CD4-positive, alpha-beta memory T cell (primary cell): Measurements from ENCODE around the gene CBL. TPM values are rescaled to one million over a fixed set of nuclear protein-coding genes. Genes with fewer than 3 reads are reported as not detected.
A peak's percentile ranks its signal among the peaks of the same experiment; 100 is the strongest.

Source experiments
- CTCF ChIA-PET: fragments of 350-600 bp; sonication (Branson Sonifier 250); formaldehyde crosslinking; loops from one replicate; lab custom pipeline; 2021; ENCODE audit warnings: inconsistent platforms; ENCODE audit not compliant: partially characterized antibody; lab: Charles Lee
- POLR2A ChIA-PET: fragments of 350-600 bp; sonication (Branson Sonifier 250); formaldehyde crosslinking; loops from one replicate; lab custom pipeline; 2021; ENCODE audit not compliant: partially characterized antibody; lab: Charles Lee
- DNase-seq, 5 donors: peaks; one replicate each; pipeline versions ENCODE4 v3.0.0 to v3.0.0-alpha.2; 2020 to 2022; ENCODE audit warnings: mixed read lengths in 1 of 5
- H3K27ac ChIP-seq: one replicate; pipeline ENCODE4 v1.7.0; 2013; ENCODE audit warnings: low read depth, low read length
- H3K27me3 ChIP-seq: 2 replicates; pipeline ENCODE4 v1.7.0; 2013; ENCODE audit warnings: mild to moderate bottlenecking, low read length, moderate library complexity; ENCODE audit not compliant: insufficient read depth
- H3K36me3 ChIP-seq: 2 replicates; pipeline ENCODE4 v1.7.0; 2013; ENCODE audit warnings: mild to moderate bottlenecking, low read length, moderate library complexity; ENCODE audit not compliant: insufficient read depth
- H3K4me1 ChIP-seq: 2 replicates; pipeline ENCODE4 v1.7.0; 2013; ENCODE audit warnings: mild to moderate bottlenecking, low read length, moderate library complexity; ENCODE audit not compliant: insufficient read depth
- H3K4me3 ChIP-seq, 2 donors: one replicate each; pipeline ENCODE4 v1.7.0; 2013; ENCODE audit warnings: low read length in 2 of 2, mild to moderate bottlenecking in 1 of 2
- H3K9me3 ChIP-seq, 2 donors: one replicate each; pipeline ENCODE4 v1.7.0; 2013; ENCODE audit warnings: low read length in 2 of 2, control low read depth in 1 of 2; ENCODE audit not compliant: control insufficient read depth in 1 of 2
- H3K27ac Mint-ChIP-seq, 7 donors: one replicate each; pipeline ENCODE4 v1.8.0; 2020 to 2021; ENCODE audit warnings: mixed read lengths in 7 of 7, mild to moderate bottlenecking in 6 of 7, inconsistent platforms in 3 of 7, moderate library complexity in 3 of 7
- H3K27me3 Mint-ChIP-seq, 2 donors: one replicate each; pipeline ENCODE4 v1.8.0; 2020 to 2021; ENCODE audit warnings: mixed read lengths in 2 of 2
- H3K36me3 Mint-ChIP-seq, 2 donors: one replicate each; pipeline ENCODE4 v1.8.0; 2020 to 2021; ENCODE audit warnings: mixed read lengths in 2 of 2, inconsistent platforms in 1 of 2, mild to moderate bottlenecking in 1 of 2
- H3K4me1 Mint-ChIP-seq, 4 donors: one replicate each; pipeline ENCODE4 v1.8.0; 2020 to 2021; ENCODE audit warnings: mixed read lengths in 4 of 4, mild to moderate bottlenecking in 1 of 4
- H3K4me3 Mint-ChIP-seq, 8 donors: one replicate each; pipeline ENCODE4 v1.8.0; 2020 to 2021; ENCODE audit warnings: mixed read lengths in 8 of 8, mild to moderate bottlenecking in 7 of 8, moderate library complexity in 6 of 8, inconsistent platforms in 3 of 8
- H3K9me3 Mint-ChIP-seq, 8 donors: one replicate each; pipeline ENCODE4 v1.8.0; 2020 to 2021; ENCODE audit warnings: mixed read lengths in 8 of 8, mild to moderate bottlenecking in 5 of 8, inconsistent platforms in 3 of 8, moderate library complexity in 1 of 8
- intact Hi-C: fragments of 100-400 bp; cut with micrococcal nuclease; formaldehyde crosslinking; loops from one replicate; pipeline ENCODE4 v1.15.1; 2023
- polyA plus RNA-seq, 2 donors: library from polyadenylated mRNA; unstranded; fragments of 300-500 nt; fragmentation: Illumina TruSeq; gene quantifications; one replicate each; pipeline ENCODE4 v1.2.3, GENCODE V29; 2021
- total RNA-seq, 2 experiments: library from RNA; stranded (reverse); gene quantifications; one replicate each; pipeline ENCODE4 v1.2.3, GENCODE V29; 2021

Gene CBL
- total and polyA plus RNA-seq, 4 experiments from 2014 or later, result 3.6 to 39.8 (median 27.6) TPM

GRCh38 chr11:119338965-119339588, 132.9 kb downstream of the CBL start:
- no peaks in the 10 kb centered on the region for H3K9me3 Mint-ChIP-seq
- Histone ChIP-seq H3K9me3 (no peaks in the 10 kb centered on the region), H3K4me3 (no peak overlapping the region), H3K27ac (no peak overlapping the region), H3K4me1 (peaks cover 27% of the 10 kb centered on the region), H3K27me3 (peaks cover 23% of the 10 kb centered on the region), H3K36me3 (no peaks in the 10 kb centered on the region)
- H3K36me3 Mint-ChIP-seq, result peaks cover 7 to 8% of the 10 kb centered on the region in 2 donors
- no peak for DNase-seq
- ChIA-PET POLR2A (interaction anchor here (0.6 to 1.8 kb wide), 3 partner anchors 18 to 230 kb away, joined by 3 to 10 read pairs (median 3); no protein-coding TSS in a partner anchor), CTCF (interaction anchor here (1.0 to 9.8 kb wide), 8 partner anchors 9 to 79 kb away, joined by 3 to 146 read pairs (median 7); no protein-coding TSS in a partner anchor)
- intact Hi-C loops, result no loop called here
- peaks cover 30% of the 10 kb centered on the region in 2 donors for H3K27me3 Mint-ChIP-seq
- H3K27ac Mint-ChIP-seq, result peak overlapping the region in 2 of 7 donors; percentile 65 to 66
- H3K4me1 Mint-ChIP-seq, result peaks cover 11 to 53% (median 34%) of the 10 kb centered on the region in 4 donors
- peak overlapping the region in 7 of 8 donors; percentile 22 to 71 (median 59) for H3K4me3 Mint-ChIP-seq

- Mint-ChIP-seq H3K4me1 (peaks cover 7 to 46% (median 30%) of the 10 kb centered on the region in 4 donors), H3K4me3 (peak overlapping the region in 6 of 8 donors; percentile 22 to 71 (median 60)), H3K36me3 (peaks cover 7% of the 10 kb centered on the region in 2 donors), H3K27ac (peak overlapping the region in 2 of 7 donors; percentile 65 to 66), H3K27me3 (peaks cover 30% of the 10 kb centered on the region in 2 donors), H3K9me3 (no peaks in the 10 kb centered on the region)
- intact Hi-C loops, result no loop called here
- DNase-seq, result peak in 1 of 5 donors; percentile 32
- ChIA-PET CTCF (interaction anchor here (1.0 to 9.8 kb wide), 3 partner anchors 8 to 16 kb away, joined by 3 to 146 read pairs (median 18); no protein-coding TSS in a partner anchor), POLR2A (no interaction called here)
- H3K4me3 ChIP-seq, result no peak overlapping the region
- no peak overlapping the region for H3K27ac ChIP-seq
- H3K9me3 ChIP-seq, result no peaks in the 10 kb centered on the region
- H3K27me3 ChIP-seq, result peaks cover 23% of the 10 kb centered on the region
- H3K4me1 ChIP-seq, result peaks cover 25% of the 10 kb centered on the region
- no peaks in the 10 kb centered on the region for H3K36me3 ChIP-seq
These were observed 133.6 kb downstream of the CBL start for GRCh38 chr11:119339589-119340334.

GRCh38 chr11:119340335-119341221, 134.4 kb downstream of the CBL start, which contains the start of gene C1QTNF5:
TSS of gene C1QTNF5 (minus strand) at chr11:119340883. CDS start at chr11:119340397, 486 bp downstream.
- H3K4me1 ChIP-seq, result peaks cover 17% of the 10 kb centered on the region
- H3K9me3 ChIP-seq, result no peaks in the 10 kb centered on the region
- H3K9me3 Mint-ChIP-seq, result peaks cover 0 to 2% (median 0%) of the 10 kb centered on the region in 8 donors
- H3K36me3 Mint-ChIP-seq, result peaks cover 7% of the 10 kb centered on the region in 2 donors
- H3K27me3 ChIP-seq, result peaks cover 23% of the 10 kb centered on the region
- peak in 1 of 5 donors; percentile 33 for DNase-seq
- no peak within 1 kb of the TSS for H3K27ac ChIP-seq
- intact Hi-C loops, result no loop called here
- H3K4me3 Mint-ChIP-seq, result peak within 1 kb of the TSS in 6 of 8 donors; percentile 4 to 51 (median 36)
- no peak within 1 kb of the TSS for H3K4me3 ChIP-seq
- H3K36me3 ChIP-seq, result no peaks in the 10 kb centered on the region
- H3K4me1 Mint-ChIP-seq, result peaks cover 6 to 39% (median 22%) of the 10 kb centered on the region in 4 donors
- H3K27ac Mint-ChIP-seq, result peak within 1 kb of the TSS in 1 of 7 donors; percentile 47
- CTCF ChIA-PET, result interaction anchor here (0.8 to 9.8 kb wide), 3 partner anchors 16 to 17 kb away, joined by 4 to 146 read pairs (median 6); no protein-coding TSS in a partner anchor
- POLR2A ChIA-PET, result interaction anchor here (0.6 kb wide), 1 partner anchor 42 kb away, joined by 3 read pairs; no protein-coding TSS in a partner anchor
- H3K27me3 Mint-ChIP-seq, result peaks cover 30% of the 10 kb centered on the region in 2 donors

GRCh38 chr11:119341222-119342022, 135.3 kb downstream of the CBL start:
- Histone ChIP-seq H3K27me3 (peaks cover 23% of the 10 kb centered on the region), H3K27ac (no peak overlapping the region), H3K9me3 (no peaks in the 10 kb centered on the region), H3K4me3 (no peak overlapping the region), H3K36me3 (no peaks in the 10 kb centered on the region), H3K4me1 (peaks cover 14% of the 10 kb centered on the region)
- peaks cover 0 to 2% (median 0%) of the 10 kb centered on the region in 8 donors for H3K9me3 Mint-ChIP-seq
- H3K4me3 Mint-ChIP-seq, result peak overlapping the region in 4 of 8 donors; percentile 9 to 51 (median 46)
- H3K27me3 Mint-ChIP-seq, result peaks cover 30 to 32% of the 10 kb centered on the region in 2 donors
- peaks cover 1 to 4% of the 10 kb centered on the region in 2 donors for H3K36me3 Mint-ChIP-seq
- DNase-seq, result peak in 1 of 5 donors; percentile 30
- POLR2A ChIA-PET, result interaction anchor here (0.6 kb wide), 2 partner anchors 41 to 298 kb away, joined by 3 to 4 read pairs; no protein-coding TSS in a partner anchor
- intact Hi-C loops, result no loop called here
- H3K27ac Mint-ChIP-seq, result peak overlapping the region in 1 of 7 donors; percentile 47
- CTCF ChIA-PET, result interaction anchor here (0.8 to 1.8 kb wide), 2 partner anchors 15 to 17 kb away, joined by 4 to 6 read pairs; no protein-coding TSS in a partner anchor
- H3K4me1 Mint-ChIP-seq, result peaks cover 3 to 33% (median 18%) of the 10 kb centered on the region in 4 donors

GRCh38 chr11:119342023-119342300, 135.8 kb downstream of the CBL start:
- ChIA-PET POLR2A (interaction anchor here (0.6 kb wide), 1 partner anchor 298 kb away, joined by 4 read pairs; no protein-coding TSS in a partner anchor), CTCF (interaction anchor here (1.8 kb wide), 1 partner anchor 15 kb away, joined by 6 read pairs; no protein-coding TSS in a partner anchor)
- peak in 1 of 5 donors; percentile 39 for DNase-seq
- Mint-ChIP-seq H3K4me3 (peak overlapping the region in 2 of 8 donors; percentile 10 to 35), H3K9me3 (peaks cover 0 to 2% (median 0%) of the 10 kb centered on the region in 8 donors), H3K27me3 (peaks cover 30 to 32% of the 10 kb centered on the region in 2 donors), H3K27ac (no peak overlapping the region), H3K4me1 (peaks cover 3 to 27% (median 17%) of the 10 kb centered on the region in 4 donors), H3K36me3 (peaks cover 0 to 3% of the 10 kb centered on the region in 2 donors)
- Histone ChIP-seq H3K9me3 (no peaks in the 10 kb centered on the region), H3K36me3 (no peaks in the 10 kb centered on the region), H3K4me3 (no peak overlapping the region), H3K4me1 (peaks cover 14% of the 10 kb centered on the region), H3K27me3 (peaks cover 23% of the 10 kb centered on the region), H3K27ac (no peak overlapping the region)
- intact Hi-C loops, result no loop called here
